GM21723 (cell line): Measurements from ENCODE around the gene ZNRF1.
A peak's percentile ranks its signal among the peaks of the same experiment; 100 is the strongest.

Source experiments
- ATAC-seq: cut with Tn5 transposase; IDR thresholded peaks from one replicate; pipeline ENCODE4 v1.9.1; 2021; ENCODE audit warnings: mild to moderate bottlenecking, moderate library complexity; ENCODE audit not compliant: unreplicated experiment

The ZNRF1 gene

DNA sequence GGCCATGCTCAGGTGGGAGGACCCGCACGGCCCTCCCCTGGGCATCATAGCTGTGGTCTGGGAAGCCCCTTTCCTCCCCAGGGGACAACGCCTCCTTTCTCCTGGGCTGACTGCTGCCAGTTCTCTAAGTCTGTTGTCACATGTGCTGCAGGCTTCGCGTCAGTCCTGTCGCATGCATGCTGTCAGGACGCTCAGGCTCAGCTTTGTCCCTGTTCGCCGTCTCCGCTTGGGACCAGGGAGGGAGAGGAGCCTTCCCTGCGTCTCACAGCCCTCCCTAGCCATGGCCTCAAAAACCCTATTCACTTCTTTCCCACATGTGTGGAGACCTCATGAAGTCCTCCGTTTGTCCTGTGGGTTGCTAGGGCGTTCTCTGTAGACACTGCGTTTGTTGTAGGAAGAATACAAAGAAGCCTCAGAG lies 96.4 kb downstream of the ZNRF1 start:
- ATAC-seq, result no peak

DNA sequence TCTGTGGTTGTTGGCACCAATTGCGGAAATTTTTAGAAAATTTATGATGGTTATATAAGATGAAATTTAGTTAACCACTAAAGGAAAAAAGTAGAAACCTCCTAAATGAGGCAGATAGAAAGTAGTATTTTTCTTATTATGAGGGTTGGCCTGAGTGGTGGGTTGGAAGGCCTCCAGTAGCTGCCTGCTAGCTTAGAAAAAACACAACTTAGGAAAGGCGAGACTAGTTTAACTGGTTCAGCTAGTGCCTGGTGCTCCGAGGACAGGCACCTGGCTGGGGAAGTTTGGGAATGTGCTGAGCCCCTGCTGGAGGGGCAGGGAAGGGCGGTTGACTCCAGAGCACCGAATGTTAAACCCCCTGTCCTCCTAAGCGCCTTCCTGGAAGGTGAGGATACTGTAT lies 97.8 kb downstream of the ZNRF1 start:
- ATAC-seq, result no peak

DNA sequence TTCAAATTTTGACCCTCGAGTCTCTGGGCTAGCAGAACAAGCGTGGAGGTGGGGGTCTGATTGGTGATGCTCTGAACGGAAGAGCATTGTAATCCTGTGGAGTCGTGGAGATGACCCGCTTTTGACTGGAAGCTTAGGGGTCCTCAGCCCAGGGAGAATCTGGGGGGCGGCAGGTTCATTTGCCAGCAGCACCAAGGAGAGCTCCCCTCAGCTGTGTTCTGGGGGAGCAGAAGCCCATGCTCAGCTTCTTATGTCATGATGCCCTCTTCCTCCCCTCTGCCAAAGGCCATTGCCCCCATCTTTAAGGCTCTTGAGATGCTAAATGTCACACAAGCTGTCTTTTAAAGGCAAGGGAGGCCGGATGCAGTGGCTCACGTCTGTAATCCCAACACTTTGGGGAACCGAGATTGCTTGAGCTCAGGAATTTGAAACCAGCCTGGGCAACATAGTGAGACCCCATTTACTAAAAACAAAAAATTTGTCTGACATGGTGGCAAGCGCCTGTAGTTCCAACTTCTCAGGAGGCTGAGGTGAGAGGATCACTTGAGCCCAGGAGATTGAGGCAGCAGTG lies 98.5 kb downstream of the ZNRF1 start:
- ATAC-seq, result no peak

DNA sequence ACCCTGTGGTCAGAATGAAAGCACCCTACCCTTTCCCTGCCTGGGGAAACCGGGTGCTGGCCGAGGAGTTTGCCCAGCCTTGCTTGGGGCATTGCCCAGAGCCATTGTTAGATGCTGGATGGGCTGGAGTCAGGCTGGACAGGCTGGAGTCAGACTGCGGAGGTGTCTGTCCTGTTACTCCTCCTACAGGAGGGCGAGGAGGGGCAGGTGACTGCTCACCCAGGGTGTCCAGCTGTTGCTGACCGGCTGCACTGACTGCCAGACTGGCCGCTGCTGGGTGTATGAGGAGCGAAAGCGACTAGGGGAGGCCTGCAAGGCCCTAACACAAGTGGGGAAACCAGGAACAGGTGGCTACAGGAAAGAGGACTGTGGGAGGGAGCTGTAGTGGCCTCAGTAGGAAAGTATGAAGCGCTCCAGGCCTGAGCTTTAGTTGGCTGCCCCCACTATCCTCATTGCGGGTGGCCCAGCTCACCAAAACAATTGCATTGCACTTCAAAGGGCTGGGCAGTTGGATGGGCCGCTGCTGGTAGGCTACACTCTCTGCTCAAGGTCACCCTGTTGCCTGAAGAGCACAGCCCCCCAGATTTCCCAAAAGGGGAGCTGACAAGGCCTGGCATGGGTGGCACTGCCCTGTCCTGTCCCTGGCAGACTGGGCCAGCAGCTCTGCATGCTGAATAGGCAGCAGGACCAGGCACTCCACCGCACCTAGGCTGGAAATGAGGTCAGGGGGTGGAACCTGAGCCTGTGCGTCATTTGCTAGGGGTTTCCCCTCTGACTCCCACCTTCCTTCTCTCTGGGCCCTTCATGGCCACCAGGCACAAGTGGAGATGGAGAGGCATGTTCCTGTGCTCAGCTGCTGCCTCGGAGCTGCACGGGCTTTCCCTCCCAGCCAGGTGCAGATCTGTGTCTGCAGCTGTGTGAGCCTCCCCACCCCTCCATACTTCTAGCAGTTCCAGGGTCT lies 99.4 kb downstream of the ZNRF1 start:
- ATAC-seq, result no peak

GRCh38 chr16:75099075-75099667 lies 100.3 kb downstream of the ZNRF1 start:
- no peak for ATAC-seq

- ATAC-seq, result peak; percentile 62
Observed at GRCh38 chr16:75099738-75100602, 101.1 kb downstream of the ZNRF1 start.

GRCh38 chr16:75100603-75100990 lies 101.8 kb downstream of the ZNRF1 start:
- ATAC-seq, result no peak

- no peak for ATAC-seq
Observed at GRCh38 chr16:75101635-75102034, 102.8 kb downstream of the ZNRF1 start.

DNA sequence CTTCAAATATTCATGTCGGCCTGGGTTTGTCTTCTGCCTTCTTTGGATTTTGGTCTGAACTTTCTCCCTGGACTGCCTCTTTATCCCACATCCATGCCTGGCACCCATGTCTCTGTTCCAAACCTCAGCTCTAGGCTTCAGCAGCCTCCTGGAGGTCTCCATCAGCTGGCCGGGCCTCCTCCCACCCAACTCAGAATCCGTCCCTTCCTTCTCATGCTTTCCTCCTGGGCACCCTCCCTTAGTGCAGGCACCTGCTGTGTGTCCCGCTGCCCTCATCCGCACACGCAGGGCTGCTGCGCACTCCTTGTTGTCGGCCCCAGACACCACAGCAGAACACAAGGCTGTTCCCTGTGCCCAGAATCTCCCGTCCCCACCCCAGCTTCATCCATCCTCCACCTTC lies 103.8 kb downstream of the ZNRF1 start:
- ATAC-seq, result no peak

- ATAC-seq, result no peak
Observed at GRCh38 chr16:75103994-75104393, 105.2 kb downstream of the ZNRF1 start.

DNA sequence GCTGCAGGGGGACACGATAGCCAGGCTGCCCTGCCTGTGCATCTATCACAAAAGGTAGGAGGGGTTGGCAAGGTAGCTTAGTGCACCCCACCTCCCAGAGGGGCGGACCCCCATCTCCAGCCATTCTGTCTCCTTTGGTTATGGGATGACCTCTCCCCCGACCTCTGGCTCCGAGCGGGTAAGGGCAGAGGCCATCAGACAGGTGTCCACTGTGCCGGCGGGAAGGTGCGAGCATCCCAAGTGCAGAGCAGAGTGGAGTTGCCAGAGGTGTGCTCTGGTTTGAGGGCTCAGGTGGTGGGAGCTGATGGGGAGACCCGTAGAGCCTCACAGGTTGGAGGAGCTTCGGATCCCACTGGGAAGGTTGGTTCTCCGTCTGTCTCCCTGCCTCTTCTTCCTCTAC lies 106.0 kb downstream of the ZNRF1 start:
- no peak for ATAC-seq

DNA sequence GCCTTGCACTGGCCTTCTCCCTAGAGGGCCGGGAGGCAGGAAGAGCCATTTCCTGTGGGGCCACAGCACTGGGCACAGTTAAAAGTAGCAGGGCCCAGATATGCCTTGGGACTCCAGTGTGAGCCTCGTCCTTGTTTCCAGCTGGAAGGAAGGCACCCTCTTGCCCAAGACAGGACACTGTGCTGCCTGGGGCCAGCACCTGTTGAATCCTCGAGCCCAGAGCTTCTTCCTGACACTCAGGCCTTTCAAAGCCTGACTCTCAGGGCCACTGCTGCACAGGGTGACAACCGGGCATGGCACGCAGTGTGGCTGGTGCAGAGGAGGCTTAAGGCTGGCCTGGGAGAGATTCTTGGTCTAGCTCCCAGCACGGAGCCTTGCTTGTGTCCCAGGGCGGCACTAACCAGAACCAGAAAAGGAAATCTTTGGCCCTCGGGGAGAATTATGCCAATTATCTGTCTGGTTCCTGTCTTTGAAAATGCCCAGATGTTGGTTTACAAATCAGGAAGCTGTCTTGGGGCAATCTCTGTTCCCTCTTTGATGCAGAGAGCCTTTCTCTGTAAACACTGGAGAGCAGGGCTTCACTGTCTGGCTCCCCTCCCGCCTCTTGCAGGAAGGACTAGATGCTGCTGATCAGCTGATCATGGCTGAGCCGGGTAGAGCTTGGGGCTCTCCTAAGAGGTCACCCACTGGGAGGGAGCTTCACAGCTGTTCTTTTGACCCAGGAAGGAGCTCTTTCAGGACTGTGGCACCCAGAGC lies 106.7 kb downstream of the ZNRF1 start:
- ATAC-seq, result no peak

GRCh38 chr16:75106351-75107274 lies 107.8 kb downstream of the ZNRF1 start:
- no peak for ATAC-seq

- ATAC-seq, result no peak
Observed at GRCh38 chr16:75107505-75107904, 108.7 kb downstream of the ZNRF1 start.

GRCh38 chr16:75108792-75109731 lies 110.2 kb downstream of the ZNRF1 start:
- peak; percentile 32 for ATAC-seq

DNA sequence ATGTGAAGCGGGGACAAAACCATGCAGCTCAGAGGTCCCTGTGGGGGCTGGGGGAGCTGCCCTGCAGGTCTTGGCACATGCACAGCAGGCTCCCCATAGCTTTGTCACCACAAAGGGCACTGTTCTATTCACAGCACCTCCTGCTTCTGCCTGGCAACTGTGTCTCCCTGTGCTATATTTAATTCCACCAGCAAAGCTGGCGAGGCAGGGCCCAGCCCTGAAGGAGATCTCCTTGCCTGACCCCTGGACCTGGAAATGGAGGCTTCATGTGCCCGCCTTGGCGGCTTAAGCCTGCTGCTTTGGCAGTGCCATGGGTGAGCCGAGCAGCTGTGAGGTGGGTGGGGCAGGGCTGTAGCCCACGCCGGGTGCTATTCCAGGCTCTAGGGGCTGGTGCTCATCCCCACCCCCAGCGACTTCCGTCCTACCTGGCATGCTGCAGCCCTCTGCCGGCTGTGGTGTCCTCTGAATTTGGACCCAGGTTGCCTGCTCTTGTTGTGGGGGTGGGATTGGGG lies 111.0 kb downstream of the ZNRF1 start:
- no peak for ATAC-seq

- peak; percentile 83 for ATAC-seq
Observed at GRCh38 chr16:75110637-75111513, 112.1 kb downstream of the ZNRF1 start.
